WTC11 (cell line): ENCODE results near the gene HES5. TPM values are rescaled to one million over a fixed set of nuclear protein-coding genes. Genes with fewer than 3 reads are reported as not detected.

Source experiments
- ATAC-seq: fragments of 200-7000 bp; cut with Tn5 transposase; 2 replicates; pipeline ENCODE4 v1.10.0; 2021; ENCODE audit warnings: mild to moderate bottlenecking, moderate library complexity
- CTCF ChIA-PET: fragments of 300-600 bp; sonication (Branson Sonifier 250); formaldehyde crosslinking; loops from one replicate; lab custom pipeline; 2021; ENCODE audit warnings: antibody characterized with exemption; lab: Charles Lee
- POLR2A ChIA-PET: fragments of 350-600 bp; sonication (Branson Sonifier 250); formaldehyde crosslinking; loops from one replicate; lab custom pipeline; 2021; ENCODE audit warnings: antibody characterized with exemption; lab: Charles Lee
- DNase-seq: peaks from one replicate; pipeline ENCODE4 v3.0.0; 2021; ENCODE audit warnings: low spot score
- H3K27ac Mint-ChIP-seq: 2 replicates; pipeline ENCODE4 v1.8.0; 2021; ENCODE audit warnings: mixed read lengths
- H3K27me3 Mint-ChIP-seq: 2 replicates; pipeline ENCODE4 v1.8.0; 2021; ENCODE audit warnings: low read depth, mild to moderate bottlenecking, moderate library complexity, mixed read lengths
- H3K36me3 Mint-ChIP-seq: 2 replicates; pipeline ENCODE4 v1.8.0; 2021; ENCODE audit warnings: mixed read lengths
- H3K4me1 Mint-ChIP-seq: 2 replicates; pipeline ENCODE4 v1.8.0; 2022; ENCODE audit warnings: mixed read lengths
- H3K4me3 Mint-ChIP-seq: 2 replicates; pipeline ENCODE4 v1.8.0; 2021; ENCODE audit warnings: mild to moderate bottlenecking, moderate library complexity, mixed read lengths
- H3K9me3 Mint-ChIP-seq: 2 replicates; pipeline ENCODE4 v1.8.0; 2021; ENCODE audit warnings: mixed read lengths
- ATF6 ChIP-seq: sonication (generic); formaldehyde crosslinking; IDR thresholded peaks from 2 replicates; pipeline ENCODE4 v1.8.1; 2023; ENCODE audit warnings: mild to moderate bottlenecking, missing genetic modification reagents
- CTCF ChIP-seq: fragments of 200-600 bp; IDR thresholded peaks from 2 replicates; pipeline ENCODE4 v1.8.0; 2022; ENCODE audit warnings: antibody characterized with exemption
- ERG ChIP-seq: fragments of 250-450 bp; sonication (Bioruptor Pico); IDR thresholded peaks from 2 replicates; pipeline ENCODE4 v1.8.0; 2021; ENCODE audit warnings: mild to moderate bottlenecking
- ESRRA ChIP-seq: sonication (generic); formaldehyde crosslinking; IDR thresholded peaks from 2 replicates; pipeline ENCODE4 v1.8.1; 2022; ENCODE audit warnings: mild to moderate bottlenecking, missing genetic modification reagents, borderline replicate concordance
- FOXJ3 ChIP-seq: sonication (generic); formaldehyde crosslinking; IDR thresholded peaks from 2 replicates; pipeline ENCODE4 v1.9.0; 2021; ENCODE audit warnings: missing genetic modification reagents, mild to moderate bottlenecking, borderline replicate concordance
- FOXK1 ChIP-seq: sonication (generic); formaldehyde crosslinking; IDR thresholded peaks from 2 replicates; pipeline ENCODE4 v1.8.0; 2022; ENCODE audit warnings: mild to moderate bottlenecking, moderate library complexity, missing genetic modification reagents
- NR3C1 ChIP-seq: sonication (generic); formaldehyde crosslinking; conservative IDR thresholded peaks from 2 replicates; pipeline ENCODE4 v1.8.1; 2023; ENCODE audit warnings: low read depth, mild to moderate bottlenecking, missing genetic modification reagents
- RELA ChIP-seq: sonication (generic); formaldehyde crosslinking; IDR thresholded peaks from 2 replicates; pipeline ENCODE4 v1.8.1; 2022; ENCODE audit warnings: missing genetic modification reagents, mild to moderate bottlenecking, borderline replicate concordance
- RORB ChIP-seq: fragments of 250-450 bp; sonication (Bioruptor Pico); IDR thresholded peaks from 2 replicates; pipeline ENCODE4 v1.9.0; 2021; ENCODE audit warnings: mild to moderate bottlenecking
- SMAD4 ChIP-seq: sonication (generic); formaldehyde crosslinking; IDR thresholded peaks from 2 replicates; pipeline ENCODE4 v1.8.0; 2022; ENCODE audit warnings: mild to moderate bottlenecking, missing genetic modification reagents
- TCF7 ChIP-seq: sonication (generic); formaldehyde crosslinking; IDR thresholded peaks from 2 replicates; pipeline ENCODE4 v1.8.0; 2022; ENCODE audit warnings: mild to moderate bottlenecking, low read depth, missing genetic modification reagents, moderate library complexity
- ZMAT4 ChIP-seq: fragments of 250-450 bp; sonication (Bioruptor Pico); IDR thresholded peaks from 2 replicates; pipeline ENCODE4 v1.9.0; 2021; ENCODE audit warnings: mild to moderate bottlenecking
- total RNA-seq: library from RNA; stranded (reverse); gene quantifications from 3 replicates; pipeline ENCODE4 v1.2.3, GENCODE V29; 2021
- TF ChIP-seq, protein P1 (sequence below): sonication (generic); formaldehyde crosslinking; IDR thresholded peaks from 2 replicates; pipeline ENCODE4 v1.8.1; 2023; ENCODE audit warnings: mild to moderate bottlenecking, missing genetic modification reagents, moderate library complexity
- TF ChIP-seq, protein P2 (sequence below): fragments of 250-450 bp; sonication (Bioruptor Pico); conservative IDR thresholded peaks from 2 replicates; pipeline ENCODE4 v1.9.0; 2021; ENCODE audit warnings: mild to moderate bottlenecking
- TF ChIP-seq, protein P3 (sequence below): sonication (generic); formaldehyde crosslinking; IDR thresholded peaks from 2 replicates; pipeline ENCODE4 v1.8.0; 2022; ENCODE audit warnings: mild to moderate bottlenecking, missing genetic modification reagents

Gene HES5
- total RNA-seq, 1 experiment from 2014 or later: not detected

DNA sequence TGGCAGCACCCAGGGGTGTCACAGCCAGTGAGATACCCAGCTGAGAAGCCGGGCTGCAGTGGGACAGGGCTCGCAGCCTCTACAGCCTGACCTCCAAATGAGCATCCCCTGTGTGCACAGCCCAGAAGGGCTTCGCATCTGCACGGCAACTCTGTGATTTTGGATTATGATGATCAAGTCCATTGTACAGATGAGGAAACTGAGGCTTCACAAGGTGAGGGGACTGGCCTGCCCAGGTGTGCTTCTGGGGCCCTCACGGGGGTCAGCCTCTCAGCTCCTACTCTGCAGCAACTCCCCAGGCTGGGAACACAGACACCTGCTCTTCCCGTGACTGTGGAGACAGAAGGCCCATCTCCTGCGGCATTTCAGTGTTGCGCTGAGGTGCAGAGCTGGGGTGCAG lies 8.8 kb upstream of the HES5 start (continued):
- TF ChIP-seq RELA (CRISPR knock-in tag): no peak
- TF ChIP-seq, protein P1, sequence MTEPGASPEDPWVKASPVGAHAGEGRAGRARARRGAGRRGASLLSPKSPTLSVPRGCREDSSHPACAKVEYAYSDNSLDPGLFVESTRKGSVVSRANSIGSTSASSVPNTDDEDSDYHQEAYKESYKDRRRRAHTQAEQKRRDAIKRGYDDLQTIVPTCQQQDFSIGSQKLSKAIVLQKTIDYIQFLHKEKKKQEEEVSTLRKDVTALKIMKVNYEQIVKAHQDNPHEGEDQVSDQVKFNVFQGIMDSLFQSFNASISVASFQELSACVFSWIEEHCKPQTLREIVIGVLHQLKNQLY (CRISPR knock-in tag): no peak
- TF ChIP-seq ZMAT4 (CRISPR knock-in tag): no peak
- TF ChIP-seq SMAD4 (CRISPR knock-in tag): no peak
- TF ChIP-seq, protein P2, sequence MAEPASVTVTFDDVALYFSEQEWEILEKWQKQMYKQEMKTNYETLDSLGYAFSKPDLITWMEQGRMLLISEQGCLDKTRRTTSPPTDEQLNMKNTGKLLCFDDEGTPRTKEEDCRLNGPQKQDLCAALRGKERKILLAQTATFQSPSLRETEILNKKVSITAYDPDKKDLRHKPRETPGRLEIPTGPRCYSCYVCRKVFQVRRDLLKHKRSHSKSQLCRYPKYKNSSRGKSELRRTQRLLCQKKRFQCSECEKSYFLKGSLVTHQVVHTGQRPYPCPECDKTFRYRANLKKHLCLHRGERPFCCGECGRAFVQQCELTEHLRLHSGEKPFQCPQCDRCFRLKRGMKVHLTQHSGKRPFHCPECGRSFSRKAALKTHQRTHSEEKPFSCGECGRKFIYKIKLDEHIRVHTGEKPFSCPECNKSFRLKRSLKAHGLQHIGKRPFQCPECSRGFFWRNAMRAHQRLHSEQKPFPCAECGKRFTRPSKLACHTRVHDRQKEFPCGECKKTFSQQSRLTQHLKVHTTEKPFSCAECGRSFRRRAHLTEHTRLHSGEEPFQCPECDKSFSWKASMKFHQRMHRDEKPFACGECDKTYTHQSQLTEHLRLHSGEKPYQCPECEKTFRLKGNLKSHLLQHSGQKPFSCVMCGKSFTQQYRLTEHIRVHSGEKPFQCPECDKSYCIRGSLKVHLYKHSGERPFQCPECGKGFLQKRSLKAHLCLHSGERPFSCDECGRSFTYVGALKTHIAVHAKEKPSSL (CRISPR knock-in tag): no peak
- no peak for TF ChIP-seq NR3C1 (CRISPR knock-in tag)

- DNase-seq (no peak), ATAC-seq (no peak)
- POLR2A ChIA-PET: no interaction called here
- peaks cover 9% of the 10 kb centered on the region for H3K4me1 Mint-ChIP-seq
- no peaks in the 10 kb centered on the region for H3K9me3 Mint-ChIP-seq
- H3K27me3 Mint-ChIP-seq: peaks cover 52% of the 10 kb centered on the region
- H3K4me3 Mint-ChIP-seq: no peak overlapping the region
- CTCF ChIA-PET: interaction anchor here (0.5 to 1.3 kb wide), 2 partner anchors 12 to 230 kb away, joined by 3 to 4 read pairs; partner anchors contain the start of gene PANK4
- TF ChIP-seq, protein P1 (CRISPR knock-in tag): no peak
- TF ChIP-seq, protein P2 (CRISPR knock-in tag): no peak
- TF ChIP-seq CTCF: no peak
- no peak for TF ChIP-seq FOXK1 (CRISPR knock-in tag)
- TF ChIP-seq, protein P3, sequence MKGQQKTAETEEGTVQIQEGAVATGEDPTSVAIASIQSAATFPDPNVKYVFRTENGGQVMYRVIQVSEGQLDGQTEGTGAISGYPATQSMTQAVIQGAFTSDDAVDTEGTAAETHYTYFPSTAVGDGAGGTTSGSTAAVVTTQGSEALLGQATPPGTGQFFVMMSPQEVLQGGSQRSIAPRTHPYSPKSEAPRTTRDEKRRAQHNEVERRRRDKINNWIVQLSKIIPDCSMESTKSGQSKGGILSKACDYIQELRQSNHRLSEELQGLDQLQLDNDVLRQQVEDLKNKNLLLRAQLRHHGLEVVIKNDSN (CRISPR knock-in tag): no peak
- TF ChIP-seq FOXJ3: no peak
- TF ChIP-seq ESRRA (CRISPR knock-in tag): no peak
- no peak for TF ChIP-seq TCF7 (CRISPR knock-in tag)
- TF ChIP-seq ERG (CRISPR knock-in tag): no peak
- no peak for TF ChIP-seq ZMAT4 (CRISPR knock-in tag)
- no peak for TF ChIP-seq RORB (CRISPR knock-in tag)
- no peak for TF ChIP-seq ATF6 (CRISPR knock-in tag)
- H3K27ac Mint-ChIP-seq: no peak overlapping the region
- no peaks in the 10 kb centered on the region for H3K36me3 Mint-ChIP-seq
Measured at GRCh38 chr1:2538376-2538775, 8.3 kb upstream of the HES5 start.
